OCI-LY7 (cell line): ENCODE results near the gene ATXN7L2. TPM values are rescaled to one million over a fixed set of nuclear protein-coding genes. Genes with fewer than 3 reads are reported as not detected.
A peak's percentile ranks its signal among the peaks of the same experiment; 100 is the strongest.

Experiments
- BruUV-seq: library from RNA; stranded (reverse); fragments of 400-500 nt; replicated peaks from 2 replicates; lab custom pipeline; 2021; lab: Mats Ljungman, UMichigan
- CTCF ChIA-PET: fragments of 300-600 bp; sonication (Branson Sonifier 250); formaldehyde crosslinking; loops from one replicate; lab custom pipeline; 2022; ENCODE audit warnings: antibody characterized with exemption; ENCODE audit not compliant: unreplicated experiment; lab: Charles Lee
- POLR2A ChIA-PET: fragments of 300-600 bp; sonication (Branson Sonifier 250); formaldehyde crosslinking; loops from one replicate; lab custom pipeline; 2022; ENCODE audit warnings: antibody characterized with exemption; lab: Charles Lee
- DNase-seq: peaks from one replicate; pipeline ENCODE4 v3.0.0-alpha.2; 2015; ENCODE audit warnings: low spot score
- H2AFZ ChIP-seq: fragments of 200-600 bp; sonication (generic), shearing (Covaris generic); 2 replicates; pipeline ENCODE4 v1.6.1; 2014; ENCODE audit warnings: mild to moderate bottlenecking, antibody characterized with exemption, low read length, moderate library complexity
- H3K27ac ChIP-seq: fragments of 200-600 bp; sonication (generic); 2 replicates; pipeline ENCODE4 v1.5.1; 2014; ENCODE audit warnings: mixed run types, low read depth, mild to moderate bottlenecking, moderate library complexity, low read length, inconsistent platforms; ENCODE audit not compliant: poor library complexity, severe bottlenecking
- H3K36me3 ChIP-seq: fragments of 200-600 bp; sonication (generic); 2 replicates; pipeline ENCODE4 v1.6.1; 2014; ENCODE audit warnings: mild to moderate bottlenecking, antibody characterized with exemption, low read length, moderate library complexity, mixed read lengths; ENCODE audit not compliant: insufficient read depth
- H3K4me1 ChIP-seq: fragments of 200-600 bp; sonication (generic); 2 replicates; pipeline ENCODE4 v1.5.1; 2014; ENCODE audit warnings: mild to moderate bottlenecking, low read length; ENCODE audit not compliant: insufficient read depth, poor library complexity, severe bottlenecking
- H3K4me2 ChIP-seq: fragments of 200-600 bp; sonication (generic); 2 replicates; pipeline ENCODE4 v1.6.1; 2014; ENCODE audit warnings: mild to moderate bottlenecking, low read length
- H3K4me3 ChIP-seq: fragments of 200-600 bp; sonication (generic); 2 replicates; pipeline ENCODE4 v1.5.1; 2014; ENCODE audit warnings: mild to moderate bottlenecking, low read depth, low read length; ENCODE audit not compliant: poor library complexity, severe bottlenecking
- H3K79me2 ChIP-seq: fragments of 200-600 bp; sonication (generic); 2 replicates; pipeline ENCODE4 v1.6.1; 2016; ENCODE audit warnings: low read depth, mild to moderate bottlenecking, low read length, moderate library complexity, mixed read lengths; ENCODE audit not compliant: insufficient read depth
- H3K9me2 ChIP-seq: fragments of 200-600 bp; sonication (generic); 2 replicates; pipeline ENCODE4 v1.6.1; 2016; ENCODE audit warnings: mild to moderate bottlenecking, low read length, mixed read lengths; ENCODE audit not compliant: insufficient read depth
- H3K9me3 ChIP-seq: fragments of 200-600 bp; sonication (generic); 2 replicates; pipeline ENCODE4 v1.6.1; 2014; ENCODE audit warnings: mild to moderate bottlenecking, mixed run types, low read length, mixed read lengths
- H4K20me1 ChIP-seq: fragments of 200-600 bp; sonication (generic); 2 replicates; pipeline ENCODE4 v1.6.1; 2014; ENCODE audit warnings: mild to moderate bottlenecking, antibody characterized with exemption, low read length, moderate library complexity, mixed read lengths; ENCODE audit not compliant: insufficient read depth
- EZH2phosphoT487 ChIP-seq: fragments of 200-600 bp; sonication (generic); IDR thresholded peaks from 2 replicates; pipeline ENCODE4 v1.6.1; 2018; ENCODE audit warnings: low read depth, borderline replicate concordance, mild to moderate bottlenecking, mixed run types, antibody characterized with exemption, low read length, moderate library complexity, mixed read lengths
- intact Hi-C: fragments of 100-400 bp; cut with micrococcal nuclease; formaldehyde crosslinking; loops from one replicate; pipeline ENCODE4 v1.10.0; 2022; ENCODE audit not compliant: unreplicated experiment
- total RNA-seq, 2 experiments: library from RNA; depleted of rRNA in 1 of 2; stranded (reverse); fragments of >200 nt in 1 of 2; shearing (Covaris generic) in 1 of 2; gene quantifications; 2 replicates each; pipeline ENCODE4 v1.2.3, GENCODE V29; 2014 to 2022
- TF ChIP-seq, protein P1 (sequence below): fragments of 200-600 bp; sonication (generic); conservative IDR thresholded peaks from 2 replicates; pipeline ENCODE4 v1.5.1; 2014; ENCODE audit warnings: mild to moderate bottlenecking, antibody characterized with exemption, low read length, moderate library complexity, mixed read lengths

The ATXN7L2 gene
- total RNA-seq, 2 experiments from 2014 or later, result 6.5 to 8.2 TPM

- H3K4me3 ChIP-seq, result no peak overlapping the region
- BruUV-seq, result no TSS peak
- H4K20me1 ChIP-seq, result no peaks in the 10 kb centered on the region
- DNase-seq, result no peak
- H3K9me3 ChIP-seq, result no peaks in the 10 kb centered on the region
- H2AFZ ChIP-seq, result no peak overlapping the region
- no peaks in the 10 kb centered on the region; the same call in 1 of the 2 replicates for H3K79me2 ChIP-seq
- H3K36me3 ChIP-seq, result peaks cover 14% of the 10 kb centered on the region; the same call in 1 of the 2 replicates
- H3K9me2 ChIP-seq, result no peaks in the 10 kb centered on the region
- no peak overlapping the region for H3K27ac ChIP-seq
- no peak overlapping the region for H3K4me2 ChIP-seq
- H3K4me1 ChIP-seq, result peaks cover 17% of the 10 kb centered on the region
- intact Hi-C loops, result no loop called here
- TF ChIP-seq, protein P1, sequence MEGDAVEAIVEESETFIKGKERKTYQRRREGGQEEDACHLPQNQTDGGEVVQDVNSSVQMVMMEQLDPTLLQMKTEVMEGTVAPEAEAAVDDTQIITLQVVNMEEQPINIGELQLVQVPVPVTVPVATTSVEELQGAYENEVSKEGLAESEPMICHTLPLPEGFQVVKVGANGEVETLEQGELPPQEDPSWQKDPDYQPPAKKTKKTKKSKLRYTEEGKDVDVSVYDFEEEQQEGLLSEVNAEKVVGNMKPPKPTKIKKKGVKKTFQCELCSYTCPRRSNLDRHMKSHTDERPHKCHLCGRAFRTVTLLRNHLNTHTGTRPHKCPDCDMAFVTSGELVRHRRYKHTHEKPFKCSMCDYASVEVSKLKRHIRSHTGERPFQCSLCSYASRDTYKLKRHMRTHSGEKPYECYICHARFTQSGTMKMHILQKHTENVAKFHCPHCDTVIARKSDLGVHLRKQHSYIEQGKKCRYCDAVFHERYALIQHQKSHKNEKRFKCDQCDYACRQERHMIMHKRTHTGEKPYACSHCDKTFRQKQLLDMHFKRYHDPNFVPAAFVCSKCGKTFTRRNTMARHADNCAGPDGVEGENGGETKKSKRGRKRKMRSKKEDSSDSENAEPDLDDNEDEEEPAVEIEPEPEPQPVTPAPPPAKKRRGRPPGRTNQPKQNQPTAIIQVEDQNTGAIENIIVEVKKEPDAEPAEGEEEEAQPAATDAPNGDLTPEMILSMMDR, result no peak
- TF ChIP-seq EZH2phosphoT487, result no peak
- CTCF ChIA-PET, result interaction anchor here (1.0 kb wide), 1 partner anchor 44 kb away, joined by 3 read pairs; no protein-coding TSS in a partner anchor
- POLR2A ChIA-PET, result no interaction called here
These were observed 5.0 kb downstream of the ATXN7L2 start for GRCh38 chr1:109488696-109489095.

DNA sequence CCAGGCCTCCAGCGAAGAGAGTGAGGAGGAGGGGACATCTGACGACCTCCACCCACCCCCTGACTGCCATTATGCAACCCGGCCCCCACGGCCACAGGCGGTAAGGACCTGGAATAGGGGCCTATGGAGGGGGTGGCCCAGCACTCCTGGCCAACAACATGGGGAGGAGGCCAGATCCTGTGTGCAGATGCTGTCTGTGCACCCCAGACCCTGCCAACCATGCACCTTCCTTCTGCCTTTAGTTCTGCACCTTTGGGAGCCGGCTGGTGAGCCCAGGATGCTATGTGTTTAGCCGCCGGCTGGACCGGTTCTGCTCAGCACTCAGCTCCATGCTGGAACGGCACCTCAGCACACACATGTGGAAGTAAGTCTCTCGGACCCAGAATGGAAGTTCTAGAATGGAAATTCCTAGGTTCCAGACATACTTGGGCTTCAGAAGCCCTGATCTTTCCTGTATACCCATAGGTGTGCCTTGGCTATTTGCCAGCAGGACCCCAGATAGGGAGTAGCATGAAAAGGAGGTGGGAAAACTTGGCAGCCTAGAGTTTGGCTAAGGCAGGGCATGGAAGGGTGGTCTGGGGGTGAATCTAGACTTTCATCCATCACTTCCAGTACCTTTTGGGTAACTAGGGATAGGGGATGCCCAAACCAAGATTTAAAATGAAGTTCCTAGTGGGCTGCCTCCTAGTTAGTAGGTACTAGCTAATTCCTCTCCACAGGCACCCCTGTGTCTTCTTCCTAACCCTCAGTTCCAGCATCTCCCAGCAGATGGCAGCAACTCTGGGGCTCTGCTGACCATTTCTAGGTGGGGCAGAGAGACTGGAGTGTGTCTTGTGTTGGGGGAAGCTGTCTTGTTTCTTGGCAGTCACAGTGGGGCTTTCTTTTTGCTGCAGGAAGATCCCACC, 6.6 kb downstream of the ATXN7L2 start:
- Histone ChIP-seq H3K4me3 (no peak overlapping the region), H3K4me1 (peaks cover 15% of the 10 kb centered on the region), H3K4me2 (no peak overlapping the region), H3K36me3 (peaks cover 14% of the 10 kb centered on the region; the same call in 1 of the 2 replicates), H3K9me2 (no peaks in the 10 kb centered on the region), H3K79me2 (peaks cover 7% of the 10 kb centered on the region; the same call in 1 of the 2 replicates), H3K9me3 (no peaks in the 10 kb centered on the region), H4K20me1 (no peaks in the 10 kb centered on the region), H3K27ac (no peak overlapping the region), H2AFZ (no peak overlapping the region)
- ChIA-PET POLR2A (interaction anchor here (0.5 kb wide), 1 partner anchor 469 kb away, joined by 5 read pairs; no protein-coding TSS in a partner anchor), CTCF (interaction anchor here (0.8 to 1.8 kb wide), 4 partner anchors 19 to 59 kb away, joined by 3 to 18 read pairs (median 4); partner anchors contain the start of gene AMIGO1)
- intact Hi-C loops, result loop anchor here (1.0 to 5.0 kb wide), 2 partner anchors 42 to 132 kb away; no protein-coding TSS in a partner anchor
- BruUV-seq, result no TSS peak
- TF ChIP-seq EZH2phosphoT487, result no peak
- TF ChIP-seq, protein P1, result peak; percentile 85
- DNase-seq, result peak; percentile 68
